Keratinocyte (primary cell): Measurements from ENCODE around the gene C16orf46. TPM values are rescaled to one million over a fixed set of nuclear protein-coding genes. Genes with fewer than 3 reads are reported as not detected.

Experiments used
- DNase-seq: peaks from one replicate; pipeline ENCODE4 v3.0.0-alpha.2; 2011; ENCODE audit warnings: low read depth, missing footprints, low spot score
- FAIRE-seq: peaks from 2 replicates; lab custom pipeline; 2011; peaks lifted over from hg19 to GRCh38; lab: Jason Lieb, UNC
- H2AFZ ChIP-seq: 2 replicates; pipeline ENCODE4 v1.6.0; 2012; ENCODE audit warnings: low read length, control low read depth, inconsistent platforms; ENCODE audit not compliant: control insufficient read depth
- H3K27ac ChIP-seq: 2 replicates; pipeline ENCODE4 v1.5.1; 2011; ENCODE audit warnings: low read length; ENCODE audit not compliant: control insufficient read depth, insufficient read depth
- H3K27me3 ChIP-seq: 3 replicates; pipeline ENCODE4 v1.6.0; 2011; ENCODE audit warnings: low read length; ENCODE audit not compliant: control insufficient read depth, insufficient read depth; ENCODE audit errors: extremely low read depth
- H3K36me3 ChIP-seq, 2 experiments: 2 replicates in 1 of 2; 3 replicates in 1 of 2; pipeline ENCODE4 v1.5.1; 2011; ENCODE audit warnings: low read length in 2 of 2, mild to moderate bottlenecking in 1 of 2; ENCODE audit not compliant: control insufficient read depth in 2 of 2, insufficient read depth in 2 of 2; ENCODE audit errors: extremely low read depth in 1 of 2
- H3K4me1 ChIP-seq: 3 replicates; pipeline ENCODE4 v1.5.1; 2011; ENCODE audit warnings: low read length; ENCODE audit not compliant: control insufficient read depth, insufficient read depth; ENCODE audit errors: extremely low read depth
- H3K4me2 ChIP-seq: 3 replicates; pipeline ENCODE4 v1.6.0; 2011; ENCODE audit warnings: low read depth, low read length; ENCODE audit not compliant: control insufficient read depth, insufficient read depth; ENCODE audit errors: extremely low read depth
- H3K4me3 ChIP-seq, 3 experiments: fragments of 200-600 bp in 1 of 3; sonication (generic) in 1 of 3; 2 replicates in 2 of 3; 3 replicates in 1 of 3; pipeline ENCODE4 v1.5.1; 2011 to 2016; ENCODE audit warnings: low read length in 3 of 3, mild to moderate bottlenecking in 3 of 3, control low read depth in 2 of 3, inconsistent platforms in 1 of 3, low read depth in 1 of 3, mixed read lengths in 1 of 3, mixed run types in 1 of 3, moderate library complexity in 1 of 3; ENCODE audit not compliant: control insufficient read depth in 2 of 3, insufficient read depth in 2 of 3; ENCODE audit errors: extremely low read depth in 1 of 3
- H3K79me2 ChIP-seq: 2 replicates; pipeline ENCODE4 v1.6.0; 2012; ENCODE audit warnings: low read length; ENCODE audit not compliant: control insufficient read depth, insufficient read depth
- H3K9ac ChIP-seq: 3 replicates; pipeline ENCODE4 v1.6.0; 2011; ENCODE audit warnings: low read length; ENCODE audit not compliant: control insufficient read depth, insufficient read depth; ENCODE audit errors: extremely low read depth
- H3K9me1 ChIP-seq: 3 replicates; pipeline ENCODE4 v1.6.0; 2011; ENCODE audit warnings: low read length; ENCODE audit not compliant: control insufficient read depth, insufficient read depth; ENCODE audit errors: extremely low read depth
- H3K9me3 ChIP-seq: 2 replicates; pipeline ENCODE4 v1.5.1; 2012; ENCODE audit warnings: low read depth, low read length; ENCODE audit not compliant: control insufficient read depth
- H4K20me1 ChIP-seq: 3 replicates; pipeline ENCODE4 v1.6.0; 2011; ENCODE audit warnings: low read length; ENCODE audit not compliant: control insufficient read depth, insufficient read depth; ENCODE audit errors: extremely low read depth
- CTCF ChIP-seq, 3 experiments: IDR thresholded peaks in 1 of 3; conservative IDR thresholded peaks in 1 of 3; optimal IDR thresholded peaks in 1 of 3; 2 replicates in 2 of 3; 3 replicates in 1 of 3; pipeline versions ENCODE3 to v1.5.1; 2011; ENCODE audit warnings: low read length in 3 of 3, mild to moderate bottlenecking in 3 of 3, moderate library complexity in 2 of 3, control low read depth in 1 of 3, inconsistent platforms in 1 of 3; ENCODE audit not compliant: insufficient read depth in 2 of 3; ENCODE audit errors: extremely low read depth in 1 of 3
- EZH2 ChIP-seq: IDR thresholded peaks from one replicate; pipeline ENCODE4 v1.6.1; 2012; ENCODE audit warnings: inconsistent platforms, mild to moderate bottlenecking, low read length, moderate library complexity
- dilution Hi-C: fragments of 300-500 bp; cut with MboI; formaldehyde crosslinking; loops from one replicate; pipeline ENCODE4 v1.7.0; 2020; ENCODE audit warnings: low sequenced_read_pairs; ENCODE audit not compliant: extremely low pct_ligation_motif_present
- polyA minus RNA-seq, 3 experiments: library from RNA; depleted of rRNA, polyadenylated mRNA; stranded (reverse); fragments of >200 nt; gene quantifications; 1 replicate in 1 of 3; 2 replicates in 1 of 3; 3 replicates in 1 of 3; pipeline ENCODE4 v1.2.3, GENCODE V29; 2011
- polyA plus RNA-seq, 5 experiments: library from polyadenylated mRNA; depleted of rRNA in 3 of 5; stranded (reverse) in 3 of 5; stranded (forward) in 1 of 5; unstranded in 1 of 5; fragments of >200 nt; gene quantifications; 1 replicate in 1 of 5; 2 replicates in 3 of 5; 3 replicates in 1 of 5; pipeline versions ENCODE4 v1.2.1 to v1.2.3, GENCODE V29; 2011 to 2012; ENCODE audit warnings: missing spikeins in 2 of 5, low read depth in 1 of 5, low replicate concordance in 1 of 5

Gene C16orf46
- 0.18 to 0.80 TPM (median 0.30 TPM) in 3 replicates for polyA plus RNA-seq
- polyA plus RNA-seq (2011; ENCODE audit: low read depth), result 0.65 TPM
- 0.38 and 0.56 TPM in 2 replicates for polyA plus RNA-seq (2011; cell fraction: cytosol; rRNA removed)
- polyA plus RNA-seq (2011; cell fraction: nucleus; rRNA removed), result 1.7 TPM in 2 replicates
- polyA plus RNA-seq (2012; ENCODE audit: low replicate concordance), result 0.18 and 0.44 TPM in 2 replicates
- 0.35 to 0.66 TPM in 2 of 3 replicates, not detected in the other for polyA minus RNA-seq
- not detected for polyA minus RNA-seq (2011; cell fraction: cytosol; rRNA and poly(A)+ RNA removed)
- 1.2 TPM in 1 of 2 replicates, not detected in the other for polyA minus RNA-seq (2011; cell fraction: nucleus; rRNA and poly(A)+ RNA removed)

GRCh38 chr16:81077076-81077940 is at the start of gene C16orf46:
C16orf46 (minus strand) TSS chr16:81077238; CDS start chr16:81063955, 13,283 bp downstream.
- Histone ChIP-seq H3K27ac (peak within 1 kb of the TSS; percentile 90), H2AFZ (peak within 1 kb of the TSS; percentile 88), H3K36me3 (no peaks in the 10 kb centered on the region), H3K9ac (peak within 1 kb of the TSS; percentile 90), H3K4me3 (peak within 1 kb of the TSS; percentile 60 to 95 (median 85)), H3K4me1 (peaks cover 9% of the 10 kb centered on the region), H3K79me2 (no peaks in the 10 kb centered on the region), H4K20me1 (no peaks in the 10 kb centered on the region), H3K9me1 (no peaks in the 10 kb centered on the region), H3K9me3 (no peaks in the 10 kb centered on the region), H3K4me2 (peak within 1 kb of the TSS; percentile 96), H3K27me3 (no peaks in the 10 kb centered on the region)
- DNase-seq (no peak), FAIRE-seq (peak; percentile 32)
- TF ChIP-seq CTCF (optimal IDR thresholded peaks at IDR 0.05 in 1 of 3, IDR thresholded peaks at IDR 0.05 in 1 of 3, conservative IDR thresholded peaks at IDR 0.05 in 1 of 3; ENCODE audit: extremely low read depth in 1 of 3, insufficient read depth in 2 of 3, low read length in 3 of 3) (no peak), EZH2 (no peak)
- dilution Hi-C loops, result no loop called here

- TF ChIP-seq CTCF (optimal IDR thresholded peaks at IDR 0.05 in 1 of 3, IDR thresholded peaks at IDR 0.05 in 1 of 3, conservative IDR thresholded peaks at IDR 0.05 in 1 of 3; ENCODE audit: extremely low read depth in 1 of 3, insufficient read depth in 2 of 3, low read length in 3 of 3) (no peak), EZH2 (no peak)
- no peaks in the 10 kb centered on the region for H3K9me1 ChIP-seq
- H3K4me2 ChIP-seq, result no peak overlapping the region
- no peak for FAIRE-seq
- H3K4me3 ChIP-seq, result no peak overlapping the region
- no peak for DNase-seq
- H3K9ac ChIP-seq, result no peak overlapping the region
- H2AFZ ChIP-seq, result no peak overlapping the region
- dilution Hi-C loops, result no loop called here
- H4K20me1 ChIP-seq, result peaks cover 2% of the 10 kb centered on the region
- H3K79me2 ChIP-seq, result no peaks in the 10 kb centered on the region
- peaks cover 14% of the 10 kb centered on the region for H3K27me3 ChIP-seq
- H3K27ac ChIP-seq, result no peak overlapping the region
- peaks cover 13% of the 10 kb centered on the region for H3K4me1 ChIP-seq
- H3K36me3 ChIP-seq, result no peaks in the 10 kb centered on the region
- no peaks in the 10 kb centered on the region for H3K9me3 ChIP-seq
Measured at GRCh38 chr16:81123092-81123852, 46.2 kb upstream of the C16orf46 start.
